HCT116 (cell line): ENCODE data around the gene PTCH2. TPM values are rescaled to one million over a fixed set of nuclear protein-coding genes. Genes with fewer than 3 reads are reported as not detected.

Source experiments
- ATAC-seq: fragments of 200-7000 bp; cut with Tn5 transposase; 2 replicates; pipeline ENCODE4 v1.9.1; 2020; ENCODE audit warnings: mild to moderate bottlenecking, moderate library complexity
- BruUV-seq: library from RNA; stranded (reverse); fragments of 400-500 nt; replicated peaks from 2 replicates; lab custom pipeline; 2021; lab: Mats Ljungman, UMichigan
- CTCF ChIA-PET: fragments of 300-600 bp; sonication (Branson Sonifier 250); formaldehyde crosslinking; loops from one replicate; lab custom pipeline; 2021; ENCODE audit warnings: antibody characterized with exemption; lab: Charles Lee
- POLR2A ChIA-PET: fragments of 300-600, 350-600 bp; sonication (Branson Sonifier 250); formaldehyde crosslinking; loops from one replicate; lab custom pipeline; 2021; ENCODE audit warnings: antibody characterized with exemption; lab: Charles Lee
- RAD21 ChIA-PET, 2 experiments: fragments of 300-600 bp; sonication (Branson Sonifier 250); formaldehyde crosslinking; loops; one replicate each; lab custom pipeline; 2023; ENCODE audit warnings: low total read pairs in 2 of 2; ENCODE audit not compliant: uncharacterized antibody in 2 of 2, unreplicated experiment in 2 of 2, low non-redundant PET in 1 of 2; lab: Charles Lee
- DNase-seq: peaks from one replicate; pipeline ENCODE4 v3.0.0-alpha.2; 2010; ENCODE audit warnings: low read depth, low spot score
- H2AFZ ChIP-seq: fragments of 200-600 bp; shearing (Covaris generic), sonication (generic); 2 replicates; pipeline ENCODE4 v1.6.1; 2017; ENCODE audit warnings: low read depth, mixed run types, mixed read lengths, antibody characterized with exemption, low read length; ENCODE audit not compliant: poor library complexity, severe bottlenecking
- H3K27ac ChIP-seq: 2 replicates; pipeline ENCODE4 v1.5.1; 2012; ENCODE audit warnings: low read depth, low read length
- H3K27me3 ChIP-seq: fragments of 200-600 bp; sonication (generic); 2 replicates; pipeline ENCODE4 v1.6.1; 2016; ENCODE audit warnings: mixed run types, low read length, mixed read lengths; ENCODE audit not compliant: insufficient read depth
- H3K36me3 ChIP-seq, 2 experiments: fragments of 200-500 bp in 1 of 2; fragments of 200-600 bp in 1 of 2; sonication (Bioruptor generic) in 1 of 2; sonication (generic) in 1 of 2; 2 replicates each; pipeline versions ENCODE4 v1.5.1 to v1.6.1; 2014 to 2016; ENCODE audit warnings: low read length in 2 of 2, inconsistent platforms in 1 of 2, mixed read lengths in 1 of 2, mixed run types in 1 of 2; ENCODE audit not compliant: insufficient read depth in 2 of 2, control insufficient read depth in 1 of 2
- H3K4me1 ChIP-seq, 2 experiments: fragments of 200-600 bp in 1 of 2; sonication (generic) in 1 of 2; 2 replicates each; pipeline versions ENCODE4 v1.5.1 to v1.6.1; 2012 to 2017; ENCODE audit warnings: low read length in 2 of 2, inconsistent platforms in 1 of 2, mild to moderate bottlenecking in 1 of 2, mixed read lengths in 1 of 2, mixed run types in 1 of 2, moderate library complexity in 1 of 2; ENCODE audit not compliant: insufficient read depth in 2 of 2, control insufficient read depth in 1 of 2
- H3K4me2 ChIP-seq: fragments of 200-600 bp; sonication (generic); 2 replicates; pipeline ENCODE4 v1.6.1; 2017; ENCODE audit warnings: mixed run types, low read length, mixed read lengths
- H3K4me3 ChIP-seq, 2 experiments: fragments of 200-600 bp in 1 of 2; sonication (generic) in 1 of 2; replicated peaks in 1 of 2; 2 replicates each; pipeline ENCODE4 v1.5.1; 2011 to 2016; ENCODE audit warnings: low read length in 2 of 2, control low read depth in 1 of 2, low read depth in 1 of 2, mild to moderate bottlenecking in 1 of 2, mixed read lengths in 1 of 2, mixed run types in 1 of 2
- H3K79me2 ChIP-seq: fragments of 200-600 bp; sonication (generic); 2 replicates; pipeline ENCODE4 v1.6.1; 2017; ENCODE audit warnings: mild to moderate bottlenecking, mixed run types, low read length, moderate library complexity, mixed read lengths; ENCODE audit not compliant: insufficient read depth
- H3K9ac ChIP-seq: fragments of 200-600 bp; sonication (generic); 2 replicates; pipeline ENCODE4 v1.6.1; 2016; ENCODE audit warnings: low read length, mixed read lengths
- H3K9me2 ChIP-seq: fragments of 200-600 bp; sonication (generic), shearing (Covaris generic); 2 replicates; pipeline ENCODE4 v1.6.1; 2017; ENCODE audit warnings: mixed run types, mild to moderate bottlenecking, moderate library complexity; ENCODE audit not compliant: insufficient read depth
- H3K9me3 ChIP-seq, 2 experiments: fragments of 200-500 bp in 1 of 2; fragments of 200-600 bp in 1 of 2; sonication (Bioruptor generic) in 1 of 2; sonication (generic) in 1 of 2; 2 replicates each; pipeline ENCODE4 v1.6.1; 2014 to 2017; ENCODE audit warnings: low read length in 2 of 2, mixed read lengths in 2 of 2, inconsistent platforms in 1 of 2, low read depth in 1 of 2, mild to moderate bottlenecking in 1 of 2, mixed run types in 1 of 2, moderate library complexity in 1 of 2; ENCODE audit not compliant: control insufficient read depth in 1 of 2, insufficient read depth in 1 of 2
- H4K20me1 ChIP-seq: fragments of 200-600 bp; sonication (generic), shearing (Covaris generic); 2 replicates; pipeline ENCODE4 v1.6.1; 2017; ENCODE audit warnings: mixed run types, mild to moderate bottlenecking, moderate library complexity; ENCODE audit not compliant: insufficient read depth
- CBX3 ChIP-seq: IDR thresholded peaks from 2 replicates; pipeline ENCODE4 v1.6.1; 2012; ENCODE audit warnings: low read depth
- CEBPB ChIP-seq: IDR thresholded peaks from 2 replicates; pipeline ENCODE4 v1.6.1; 2012; ENCODE audit warnings: low read depth
- MAX ChIP-seq: IDR thresholded peaks from 2 replicates; pipeline ENCODE4 v1.6.1; 2012
- POLR2AphosphoS5 ChIP-seq: IDR thresholded peaks from 2 replicates; pipeline ENCODE4 v1.6.1; 2011; ENCODE audit warnings: mild to moderate bottlenecking, low read depth, low read length, moderate library complexity
- intact Hi-C: fragments of 100-400 bp; cut with micrococcal nuclease; formaldehyde crosslinking; loops from 2 replicates; pipeline ENCODE4 v1.10.0; 2022
- total RNA-seq: library from RNA; stranded (reverse); gene quantifications from one replicate; pipeline ENCODE4 v1.2.1, GENCODE V29; 2021; ENCODE audit not compliant: unreplicated experiment

PTCH2 gene
- total RNA-seq, 1 experiment from 2014 or later = 1.3 TPM

GRCh38 chr1:44780583-44781121 lies 62.4 kb downstream of the PTCH2 start:
- intact Hi-C loops = no loop called here
- POLR2A ChIA-PET = interaction anchor here (0.8 to 2.0 kb wide), 7 partner anchors 10 to 59 kb away, joined by 3 to 13 read pairs (median 5); partner anchors contain the start of gene PLK3

GRCh38 chr1:44778705-44779576 lies 64.1 kb downstream of the PTCH2 start:
- no peak overlapping the region for H3K4me2 ChIP-seq
- BruUV-seq = no TSS peak
- intact Hi-C loops = no loop called here
- no peak overlapping the region for H3K4me3 ChIP-seq
- ATAC-seq (no peak), DNase-seq (no peak)
- no peaks in the 10 kb centered on the region for H3K9me3 ChIP-seq
- peaks cover 28 to 49% of the 10 kb centered on the region in 2 experiments for H3K36me3 ChIP-seq
- POLR2A ChIA-PET = interaction anchor here (0.9 kb wide), 1 partner anchor 58 kb away, joined by 5 read pairs; no protein-coding TSS in a partner anchor
- TF ChIP-seq MAX = 0 out of 2 replicates have a peak, but pooled peaks have one; percentile 10
- TF ChIP-seq CBX3 = no peak
- RAD21 ChIA-PET = no interaction called here
- H3K27me3 ChIP-seq = no peaks in the 10 kb centered on the region
- no peak overlapping the region; the same call in 1 of the 2 replicates for H3K27ac ChIP-seq
- CTCF ChIA-PET = interaction anchor here (0.8 kb wide), 1 partner anchor 9 kb away, joined by 3 read pairs; the partner anchor contains the start of gene BEST4
- H2AFZ ChIP-seq = no peak overlapping the region
- H3K9ac ChIP-seq = no peak overlapping the region
- no peaks in the 10 kb centered on the region for H3K9me2 ChIP-seq
- H3K4me1 ChIP-seq = peaks cover 10 to 24% of the 10 kb centered on the region in 2 experiments
- H4K20me1 ChIP-seq = peaks cover 18% of the 10 kb centered on the region; the same call in 1 of the 2 replicates
- H3K79me2 ChIP-seq = peaks cover 43% of the 10 kb centered on the region

More at GRCh38 chr1:44780583-44781121, 62.4 kb downstream of the PTCH2 start:
- Histone ChIP-seq H3K4me1 (peaks cover 10 to 19% of the 10 kb centered on the region in 2 experiments), H3K27ac (no peak overlapping the region), H3K36me3 (peaks cover 28 to 49% of the 10 kb centered on the region in 2 experiments), H3K4me2 (no peak overlapping the region), H3K9ac (no peak overlapping the region), H3K9me2 (no peaks in the 10 kb centered on the region), H3K79me2 (peaks cover 34% of the 10 kb centered on the region), H4K20me1 (peaks cover 18% of the 10 kb centered on the region; the same call in 1 of the 2 replicates), H3K9me3 (no peaks in the 10 kb centered on the region), H3K4me3 (no peak overlapping the region), H3K27me3 (no peaks in the 10 kb centered on the region), H2AFZ (no peak overlapping the region)
- no TSS peak for BruUV-seq
- ATAC-seq = peak; percentile 28
- TF ChIP-seq POLR2AphosphoS5 (peak; percentile 51), CEBPB (no peak)
- CTCF ChIA-PET = interaction anchor here (0.6 to 1.1 kb wide), 3 partner anchors 13 to 232 kb away, joined by 3 to 4 read pairs (median 4); no protein-coding TSS in a partner anchor
- no peak for DNase-seq
- RAD21 ChIA-PET = interaction anchor here in 1 of 2 experiments (1.1 kb wide), 1 partner anchor 13 kb away, joined by 3 read pairs; no protein-coding TSS in a partner anchor
